ENCODE results near the gene KCNH1.

KCNH1 gene

GRCh38 chr1:210754878-210755665 is 378.9 kb downstream of the KCNH1 start:
- no peak for DNase-seq (ENCODE audit: low spot score)

GRCh38 chr1:210751911-210752310 is 382.0 kb downstream of the KCNH1 start:
- DNase-seq (ENCODE audit: low spot score), result no peak

GRCh38 chr1:210750468-210750867 is 383.5 kb downstream of the KCNH1 start:
- no peak for DNase-seq (ENCODE audit: low spot score)

- no peak for DNase-seq (ENCODE audit: low spot score)
These were observed 385.2 kb downstream of the KCNH1 start for GRCh38 chr1:210748796-210749195.

GRCh38 chr1:210747890-210748289 is 386.1 kb downstream of the KCNH1 start:
- DNase-seq (ENCODE audit: low spot score), result no peak

- DNase-seq (ENCODE audit: low spot score), result no peak
These were observed 386.8 kb downstream of the KCNH1 start for GRCh38 chr1:210747112-210747511.

GRCh38 chr1:210746024-210746731 is 387.8 kb downstream of the KCNH1 start:
- no peak for DNase-seq (ENCODE audit: low spot score)

- DNase-seq (ENCODE audit: low spot score), result no peak
These were observed 390.9 kb downstream of the KCNH1 start for GRCh38 chr1:210743038-210743437.

- no peak for DNase-seq (ENCODE audit: low spot score)
These were observed 392.4 kb downstream of the KCNH1 start for GRCh38 chr1:210741564-210741963.

- DNase-seq (ENCODE audit: low spot score), result no peak
These were observed 394.3 kb downstream of the KCNH1 start for GRCh38 chr1:210739627-210740026.

- DNase-seq (ENCODE audit: low spot score), result no peak
These were observed 395.7 kb downstream of the KCNH1 start for GRCh38 chr1:210738256-210738655.

- no peak for DNase-seq (ENCODE audit: low spot score)
These were observed 397.2 kb downstream of the KCNH1 start for GRCh38 chr1:210736713-210737112.

- DNase-seq (ENCODE audit: low spot score), result no peak
These were observed 402.4 kb downstream of the KCNH1 start for GRCh38 chr1:210731597-210731996.

GRCh38 chr1:210731193-210731592 is 402.8 kb downstream of the KCNH1 start:
- DNase-seq (ENCODE audit: low spot score), result no peak

GRCh38 chr1:210730023-210730422 is 403.9 kb downstream of the KCNH1 start:
- DNase-seq (ENCODE audit: low spot score), result no peak

- DNase-seq (ENCODE audit: low spot score), result no peak
These were observed 405.4 kb downstream of the KCNH1 start for GRCh38 chr1:210728437-210729149.

GRCh38 chr1:210727709-210728108 is 406.2 kb downstream of the KCNH1 start:
- DNase-seq (ENCODE audit: low spot score), result no peak

GRCh38 chr1:210726621-210727020 is 407.3 kb downstream of the KCNH1 start:
- DNase-seq (ENCODE audit: low spot score), result no peak

- no peak for DNase-seq (ENCODE audit: low spot score)
These were observed 409.2 kb downstream of the KCNH1 start for GRCh38 chr1:210724768-210725167.

GRCh38 chr1:210723646-210724045 is 410.3 kb downstream of the KCNH1 start:
- no peak for DNase-seq (ENCODE audit: low spot score)

GRCh38 chr1:210722410-210723081 is 411.4 kb downstream of the KCNH1 start:
- no peak for DNase-seq (ENCODE audit: low spot score)

- DNase-seq (ENCODE audit: low spot score), result no peak
These were observed 418.9 kb downstream of the KCNH1 start for GRCh38 chr1:210715072-210715471.

Measured in CD4-positive, alpha-beta T cell treated with Interleukin-2 at 100 ng/mL for 4 hours (primary cell).